ENCODE data around the gene FIBIN.

The FIBIN gene

DNA sequence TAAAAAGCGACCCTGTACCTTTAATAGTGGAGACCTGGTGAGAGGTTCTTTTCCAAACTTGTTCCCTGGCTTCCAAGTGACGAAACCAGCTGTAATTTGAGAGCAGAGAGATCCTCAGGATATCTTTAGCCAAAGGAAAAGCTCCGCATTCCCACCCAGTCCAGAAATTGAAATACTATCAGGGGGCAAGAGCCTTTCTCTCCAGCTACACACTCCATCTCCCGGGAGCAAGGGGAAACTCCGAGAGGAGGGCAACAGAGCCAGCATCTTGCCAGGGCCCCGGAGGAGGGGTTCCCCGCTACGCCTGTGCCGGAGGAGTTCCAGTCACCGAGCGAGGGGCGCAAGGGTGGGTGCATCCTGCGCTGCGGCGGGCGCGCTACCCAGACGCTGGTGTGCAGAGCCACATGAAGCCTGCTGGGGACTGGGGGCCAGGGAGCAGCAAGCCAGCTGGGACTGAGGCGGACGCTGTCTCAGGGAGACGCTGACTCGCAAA lies at the start of gene FIBIN:
Gene FIBIN, plus strand, starts transcription at position 148 of the 493 bp plus-strand sequence. CDS start 415 bp downstream, outside the sequence.
- Histone ChIP-seq H3K4me1 (ENCODE audit: control insufficient read depth, insufficient read depth, low read length) (peaks cover 12% of the 10 kb centered on the region), H3K36me3 (ENCODE audit: control insufficient read depth, insufficient read depth, low read length) (no peaks in the 10 kb centered on the region), H3K4me3 (ENCODE audit: low read length) (peak within 1 kb of the TSS; percentile 79), H3K9ac (ENCODE audit: low read length) (peak within 1 kb of the TSS; percentile 51), H3K27ac (ENCODE audit: low read depth, low read length) (peak within 1 kb of the TSS; percentile 88), H3K27me3 (ENCODE audit: control insufficient read depth, insufficient read depth, low read length) (no peaks in the 10 kb centered on the region)

DNA sequence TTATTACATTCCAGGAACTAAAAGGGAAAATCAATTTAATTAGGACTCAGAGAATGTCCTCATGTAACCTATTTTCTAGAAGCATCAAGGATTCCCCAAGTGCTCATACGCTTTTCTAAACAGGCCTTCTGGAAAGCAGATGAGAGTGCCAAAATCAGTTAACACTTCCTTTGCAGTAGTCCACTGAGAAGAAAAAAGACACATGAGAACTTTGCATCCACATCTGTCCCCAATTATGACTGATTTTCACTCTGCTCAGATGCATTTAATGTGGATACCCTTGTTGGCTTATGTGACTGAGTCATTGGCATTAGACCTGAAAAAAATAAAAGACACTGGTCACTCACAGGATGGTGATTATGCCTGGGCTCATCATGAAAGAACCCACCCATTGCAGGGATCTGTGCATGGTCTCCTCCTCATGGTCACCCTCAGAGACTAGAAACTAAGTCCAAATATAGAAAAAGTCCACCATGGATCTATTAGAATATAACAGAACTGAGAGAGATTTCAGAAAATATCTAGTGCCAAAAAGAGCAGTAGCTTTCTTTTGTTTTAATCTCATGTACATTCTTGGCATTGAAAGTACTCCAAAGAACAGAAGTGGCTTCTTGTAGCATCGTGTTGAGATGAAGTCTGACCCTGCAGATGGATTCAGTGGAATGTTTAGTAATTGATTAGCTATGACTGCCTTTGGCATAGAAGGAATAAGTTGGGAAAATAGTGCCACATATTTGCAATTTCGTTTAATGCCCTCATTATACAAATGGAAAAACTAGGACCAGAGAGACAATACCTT lies 48.8 kb upstream of the FIBIN start:
- Histone ChIP-seq H3K4me1 (ENCODE audit: control insufficient read depth, insufficient read depth, low read length) (peaks cover 10% of the 10 kb centered on the region), H3K4me3 (ENCODE audit: low read length) (no peak overlapping the region), H3K27ac (ENCODE audit: low read depth, low read length) (no peak overlapping the region), H3K36me3 (ENCODE audit: control insufficient read depth, insufficient read depth, low read length) (no peaks in the 10 kb centered on the region), H3K27me3 (ENCODE audit: control insufficient read depth, insufficient read depth, low read length) (no peaks in the 10 kb centered on the region), H3K9ac (ENCODE audit: low read length) (no peak overlapping the region)

DNA sequence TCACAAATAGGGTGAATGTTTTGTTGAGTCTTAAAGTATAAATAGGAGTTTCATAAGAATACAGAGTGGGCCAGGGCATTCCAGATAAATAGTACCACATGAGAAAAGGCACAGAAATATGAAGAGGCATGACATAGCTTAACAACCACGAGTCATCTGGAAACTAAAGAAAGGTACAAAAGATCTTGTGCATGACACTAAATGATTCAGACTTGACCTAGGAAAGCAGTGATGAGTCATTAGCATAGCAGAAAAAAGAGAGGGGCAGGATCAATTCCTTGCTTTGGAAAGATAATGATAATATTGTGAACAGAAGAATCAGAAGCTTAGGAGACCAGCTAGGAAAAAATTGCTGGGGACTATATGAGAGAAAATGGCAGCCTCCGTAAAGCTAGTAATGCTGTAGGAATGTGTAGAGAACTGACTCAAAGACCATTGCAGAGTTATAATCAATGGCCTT lies 47.6 kb upstream of the FIBIN start:
- H3K36me3 ChIP-seq (ENCODE audit: control insufficient read depth, insufficient read depth, low read length) = no peaks in the 10 kb centered on the region
- no peaks in the 10 kb centered on the region for H3K27me3 ChIP-seq (ENCODE audit: control insufficient read depth, insufficient read depth, low read length)
- H3K4me1 ChIP-seq (ENCODE audit: control insufficient read depth, insufficient read depth, low read length) = peaks cover 10% of the 10 kb centered on the region
- no peak overlapping the region for H3K27ac ChIP-seq (ENCODE audit: low read depth, low read length)
- no peak overlapping the region for H3K9ac ChIP-seq (ENCODE audit: low read length)
- H3K4me3 ChIP-seq (ENCODE audit: low read length) = no peak overlapping the region

DNA sequence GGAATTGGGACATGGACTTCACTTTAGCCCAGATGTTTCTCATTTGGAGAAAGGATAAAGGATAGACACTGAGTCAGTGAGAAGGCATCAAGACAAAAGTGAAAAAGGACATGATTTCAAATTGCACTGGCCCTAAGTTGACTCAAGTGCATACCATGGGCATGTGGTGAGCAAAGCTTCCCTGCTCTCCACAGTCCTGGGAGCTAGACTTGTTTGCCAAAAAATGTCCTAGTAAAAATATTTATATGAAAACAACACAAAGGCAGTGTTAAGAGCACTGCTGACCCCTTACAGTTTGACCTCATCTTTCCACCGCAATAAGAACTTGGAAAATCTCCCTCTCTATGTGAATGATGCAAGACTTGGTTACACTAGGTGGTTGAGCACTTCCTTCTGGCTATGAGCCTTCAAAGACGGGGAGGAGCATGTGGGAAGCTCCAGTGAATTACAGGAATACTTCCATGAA lies 46.5 kb upstream of the FIBIN start:
- Histone ChIP-seq H3K4me3 (ENCODE audit: low read length) (no peak overlapping the region), H3K36me3 (ENCODE audit: control insufficient read depth, insufficient read depth, low read length) (no peaks in the 10 kb centered on the region), H3K27ac (ENCODE audit: low read depth, low read length) (peak overlapping the region; percentile 59), H3K27me3 (ENCODE audit: control insufficient read depth, insufficient read depth, low read length) (no peaks in the 10 kb centered on the region), H3K9ac (ENCODE audit: low read length) (no peak overlapping the region), H3K4me1 (ENCODE audit: control insufficient read depth, insufficient read depth, low read length) (peaks cover 10% of the 10 kb centered on the region)

DNA sequence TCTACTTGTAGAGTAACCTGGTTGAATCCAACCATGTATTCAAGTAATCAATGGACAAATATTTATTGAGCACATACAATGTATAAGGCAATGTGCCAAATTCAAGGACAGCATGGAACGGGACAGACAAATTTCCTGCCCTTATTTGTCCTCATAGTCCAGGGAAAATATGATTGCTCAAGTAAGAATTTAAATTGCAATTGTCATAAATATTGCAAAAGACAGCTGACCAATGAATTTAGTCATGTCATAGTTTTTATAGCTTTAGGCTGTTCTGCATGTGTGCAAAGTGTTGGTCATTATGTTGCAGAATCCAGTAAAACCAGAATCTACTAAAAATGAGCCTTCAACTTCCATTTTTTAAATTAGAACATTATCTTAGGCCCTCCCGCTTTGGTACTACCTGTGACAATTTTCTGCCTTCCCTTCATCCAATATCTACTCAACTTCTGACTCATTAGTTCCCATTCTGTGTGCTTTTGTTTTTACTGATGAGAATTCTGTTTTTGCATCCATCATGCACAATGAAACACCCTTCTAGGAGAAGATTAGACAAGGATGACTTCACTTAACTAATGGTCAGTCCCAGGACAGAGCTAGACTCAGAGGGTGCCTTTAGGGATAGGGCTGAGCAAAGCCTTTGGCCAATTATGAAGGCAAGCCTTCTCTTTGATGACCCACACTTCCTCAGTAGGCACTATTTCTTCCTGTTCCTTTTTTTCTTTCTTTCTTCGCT lies 45.8 kb upstream of the FIBIN start:
- H3K27ac ChIP-seq (ENCODE audit: low read depth, low read length) = peak overlapping the region; percentile 59
- no peak overlapping the region for H3K9ac ChIP-seq (ENCODE audit: low read length)
- no peaks in the 10 kb centered on the region for H3K36me3 ChIP-seq (ENCODE audit: control insufficient read depth, insufficient read depth, low read length)
- H3K4me1 ChIP-seq (ENCODE audit: control insufficient read depth, insufficient read depth, low read length) = peaks cover 10% of the 10 kb centered on the region
- H3K27me3 ChIP-seq (ENCODE audit: control insufficient read depth, insufficient read depth, low read length) = no peaks in the 10 kb centered on the region
- no peak overlapping the region for H3K4me3 ChIP-seq (ENCODE audit: low read length)

DNA sequence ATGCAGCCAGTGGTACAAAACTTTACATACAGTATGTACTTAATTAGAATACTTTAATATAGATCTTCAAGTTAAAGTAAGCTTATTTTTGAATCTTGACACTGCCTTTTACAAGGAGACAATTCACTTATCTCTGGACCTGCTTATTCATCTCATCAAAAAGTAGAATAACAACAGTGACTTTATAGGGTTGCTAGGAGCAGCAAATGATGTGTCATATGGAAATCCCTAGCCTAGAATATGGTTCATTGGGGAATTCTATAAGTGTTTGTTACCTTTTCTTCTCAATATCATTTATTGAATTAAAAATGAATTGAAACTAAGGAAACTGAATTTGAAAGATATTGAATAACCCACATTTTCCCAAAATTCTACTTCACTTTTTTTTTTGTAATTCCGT lies 45.0 kb upstream of the FIBIN start:
- Histone ChIP-seq H3K27ac (ENCODE audit: low read depth, low read length) (no peak overlapping the region), H3K4me3 (ENCODE audit: low read length) (no peak overlapping the region), H3K4me1 (ENCODE audit: control insufficient read depth, insufficient read depth, low read length) (peaks cover 10% of the 10 kb centered on the region), H3K36me3 (ENCODE audit: control insufficient read depth, insufficient read depth, low read length) (no peaks in the 10 kb centered on the region), H3K27me3 (ENCODE audit: control insufficient read depth, insufficient read depth, low read length) (no peaks in the 10 kb centered on the region), H3K9ac (ENCODE audit: low read length) (no peak overlapping the region)

DNA sequence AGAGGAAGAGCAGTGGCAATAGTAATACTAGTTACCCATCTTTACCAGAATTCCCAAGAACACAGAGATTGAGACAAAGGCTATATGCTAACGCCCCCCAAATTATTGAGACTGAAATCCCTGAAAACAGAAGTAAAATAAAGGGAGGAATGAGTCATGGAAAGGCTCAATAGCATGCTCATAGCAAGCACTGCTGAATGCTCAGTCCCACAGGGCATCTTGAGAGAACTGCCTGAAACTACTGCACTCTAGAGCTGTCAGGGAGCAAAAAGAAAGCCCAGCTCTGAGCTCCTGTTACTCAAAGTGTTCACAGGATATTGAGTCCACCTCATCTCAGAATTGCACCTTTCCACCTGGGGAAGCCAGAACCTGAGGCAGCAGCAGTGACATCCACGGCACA lies 44.1 kb upstream of the FIBIN start:
- H3K36me3 ChIP-seq (ENCODE audit: control insufficient read depth, insufficient read depth, low read length) = no peaks in the 10 kb centered on the region
- H3K27me3 ChIP-seq (ENCODE audit: control insufficient read depth, insufficient read depth, low read length) = no peaks in the 10 kb centered on the region
- H3K27ac ChIP-seq (ENCODE audit: low read depth, low read length) = no peak overlapping the region
- H3K9ac ChIP-seq (ENCODE audit: low read length) = no peak overlapping the region
- peaks cover 10% of the 10 kb centered on the region for H3K4me1 ChIP-seq (ENCODE audit: control insufficient read depth, insufficient read depth, low read length)
- H3K4me3 ChIP-seq (ENCODE audit: low read length) = no peak overlapping the region

DNA sequence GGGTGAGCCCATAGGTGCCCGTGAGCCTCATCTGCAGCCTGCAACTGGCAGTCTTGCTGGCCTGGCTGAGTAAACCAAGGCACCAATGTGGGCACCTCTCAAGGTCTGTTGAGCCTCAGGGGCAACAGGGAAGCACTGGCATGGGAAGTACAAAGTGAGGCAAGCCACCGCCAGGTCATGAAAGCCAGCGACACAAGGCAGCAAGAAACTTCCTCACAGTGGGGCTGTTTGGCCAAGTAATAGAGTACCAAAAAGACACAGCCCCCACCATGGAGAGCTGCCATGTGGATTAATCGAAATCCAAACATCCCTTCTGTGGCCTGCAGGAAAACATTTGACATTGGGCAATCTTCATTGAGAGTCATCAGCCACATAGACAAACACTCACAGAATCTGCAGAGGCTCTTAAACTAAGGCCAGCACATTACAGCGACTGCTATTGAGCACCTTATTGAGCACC lies 43.6 kb upstream of the FIBIN start:
- Histone ChIP-seq H3K4me1 (ENCODE audit: control insufficient read depth, insufficient read depth, low read length) (peaks cover 10% of the 10 kb centered on the region), H3K27ac (ENCODE audit: low read depth, low read length) (no peak overlapping the region), H3K36me3 (ENCODE audit: control insufficient read depth, insufficient read depth, low read length) (no peaks in the 10 kb centered on the region), H3K9ac (ENCODE audit: low read length) (no peak overlapping the region), H3K4me3 (ENCODE audit: low read length) (no peak overlapping the region), H3K27me3 (ENCODE audit: control insufficient read depth, insufficient read depth, low read length) (no peaks in the 10 kb centered on the region)

DNA sequence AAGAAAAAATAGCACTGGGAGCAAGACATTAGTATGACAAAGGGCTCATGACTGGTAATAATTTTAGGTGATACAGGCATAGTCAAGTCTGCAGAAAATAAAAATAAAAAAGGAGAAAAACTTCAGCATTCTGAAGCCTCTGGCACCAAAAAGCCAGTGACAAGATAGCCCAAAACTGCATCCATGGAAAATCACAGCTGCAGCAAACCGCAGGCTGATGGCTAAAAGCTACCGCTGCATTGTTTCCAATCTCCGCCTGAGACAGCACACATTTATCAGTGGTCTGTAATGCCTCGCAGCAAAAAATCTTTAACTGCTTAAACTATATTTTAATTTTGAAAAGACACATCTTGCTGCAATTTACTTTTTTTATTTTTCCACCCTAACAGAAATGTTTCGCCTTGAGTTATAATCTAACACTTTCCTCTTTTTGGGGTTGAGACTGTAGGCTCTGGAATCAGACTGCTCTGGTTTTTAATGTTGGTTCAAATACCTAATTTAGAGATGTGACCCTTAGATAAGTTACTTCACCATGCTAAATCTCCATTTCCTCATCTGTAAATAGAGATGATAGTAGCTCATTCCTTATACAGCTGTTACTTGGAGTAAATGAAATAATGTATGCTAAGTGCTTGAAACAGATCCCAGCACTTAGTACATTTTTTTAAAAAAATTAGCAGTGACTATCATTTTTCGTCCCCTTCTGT lies 42.0 kb upstream of the FIBIN start:
- no peak overlapping the region for H3K27ac ChIP-seq (ENCODE audit: low read depth, low read length)
- no peak overlapping the region for H3K9ac ChIP-seq (ENCODE audit: low read length)
- H3K27me3 ChIP-seq (ENCODE audit: control insufficient read depth, insufficient read depth, low read length) = no peaks in the 10 kb centered on the region
- H3K36me3 ChIP-seq (ENCODE audit: control insufficient read depth, insufficient read depth, low read length) = no peaks in the 10 kb centered on the region
- peaks cover 10% of the 10 kb centered on the region for H3K4me1 ChIP-seq (ENCODE audit: control insufficient read depth, insufficient read depth, low read length)
- H3K4me3 ChIP-seq (ENCODE audit: low read length) = no peak overlapping the region

DNA sequence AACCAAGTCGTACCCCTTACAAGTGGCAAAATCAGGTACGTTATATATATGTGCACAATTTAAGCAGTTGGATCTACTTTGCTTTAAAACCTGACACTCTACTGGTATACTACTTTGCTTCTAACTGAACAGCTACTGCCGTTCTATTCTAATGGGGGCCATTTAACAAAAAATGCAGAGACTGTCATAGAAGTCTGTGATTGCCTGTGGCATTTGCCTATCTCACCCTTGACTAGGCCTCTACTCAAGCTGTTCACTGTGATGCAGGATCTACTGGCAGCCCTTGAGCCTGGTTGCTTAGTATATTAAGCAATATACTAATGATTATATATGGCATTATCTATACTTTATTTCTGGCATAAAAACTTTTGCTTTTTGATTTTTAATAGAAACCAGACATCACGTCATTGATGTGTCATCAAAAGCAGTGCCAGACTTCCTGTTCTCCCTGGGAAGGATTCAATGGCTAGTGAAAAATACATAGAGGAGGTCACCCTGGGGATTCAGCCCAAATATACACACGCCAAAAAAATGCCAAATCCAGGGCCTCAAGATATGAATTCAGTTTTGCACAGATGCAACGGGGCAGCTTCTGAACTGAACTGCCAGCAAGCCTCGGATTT lies 40.0 kb upstream of the FIBIN start:
- no peaks in the 10 kb centered on the region for H3K36me3 ChIP-seq (ENCODE audit: control insufficient read depth, insufficient read depth, low read length)
- no peak overlapping the region for H3K27ac ChIP-seq (ENCODE audit: low read depth, low read length)
- H3K9ac ChIP-seq (ENCODE audit: low read length) = no peak overlapping the region
- H3K4me1 ChIP-seq (ENCODE audit: control insufficient read depth, insufficient read depth, low read length) = no peaks in the 10 kb centered on the region
- H3K4me3 ChIP-seq (ENCODE audit: low read length) = no peak overlapping the region
- no peaks in the 10 kb centered on the region for H3K27me3 ChIP-seq (ENCODE audit: control insufficient read depth, insufficient read depth, low read length)

DNA sequence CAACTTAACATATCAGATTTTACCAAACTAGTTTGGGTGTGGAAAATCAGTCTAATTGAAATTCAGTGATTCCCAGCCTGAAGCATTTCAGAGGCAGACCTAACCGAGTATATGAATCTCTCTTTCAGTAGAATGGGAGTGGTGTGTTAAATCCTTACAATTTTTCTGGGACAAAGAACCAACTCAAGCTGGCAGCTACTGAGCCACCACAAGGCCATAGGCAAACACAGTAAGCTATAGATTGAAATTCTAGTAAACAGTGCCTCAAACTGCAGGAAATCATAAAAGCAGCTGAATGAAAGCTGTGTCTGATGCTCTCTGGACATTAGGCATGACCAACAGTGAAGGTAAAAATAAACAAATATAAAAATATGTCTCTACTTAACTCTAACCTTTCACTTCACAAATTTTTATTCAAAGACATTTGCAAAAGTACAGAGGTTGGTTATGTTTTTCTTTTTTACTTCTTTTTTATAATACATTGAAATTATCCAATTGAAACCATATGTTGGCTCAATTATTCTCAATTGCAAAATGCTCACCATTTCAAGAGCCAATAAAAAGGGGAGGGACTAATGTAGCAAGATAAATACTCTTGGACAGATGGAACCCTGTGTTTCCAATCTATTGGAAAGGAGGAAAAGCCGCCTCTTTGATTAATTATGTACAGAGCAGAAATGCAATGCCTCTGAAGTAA lies 35.8 kb upstream of the FIBIN start:
- no peak overlapping the region for H3K9ac ChIP-seq (ENCODE audit: low read length)
- no peaks in the 10 kb centered on the region for H3K36me3 ChIP-seq (ENCODE audit: control insufficient read depth, insufficient read depth, low read length)
- H3K4me1 ChIP-seq (ENCODE audit: control insufficient read depth, insufficient read depth, low read length) = no peaks in the 10 kb centered on the region
- H3K4me3 ChIP-seq (ENCODE audit: low read length) = no peak overlapping the region
- H3K27ac ChIP-seq (ENCODE audit: low read depth, low read length) = no peak overlapping the region
- no peaks in the 10 kb centered on the region for H3K27me3 ChIP-seq (ENCODE audit: control insufficient read depth, insufficient read depth, low read length)

Measured in rectal smooth muscle tissue (tissue), 1 donor.